Hematopoietic multipotent progenitor cell treated with erythropoietin and hydrocortisone succinate and interleukin-3 and kit ligand, for 4 days (in vitro differentiated cells): ENCODE measurements around the gene XRCC4.
A peak's percentile ranks its signal among the peaks of the same experiment; 100 is the strongest.

Experiments used
- DNase-seq: peaks from one replicate; pipeline ENCODE4 v3.0.0-alpha.2; 2015

Gene XRCC4

DNA sequence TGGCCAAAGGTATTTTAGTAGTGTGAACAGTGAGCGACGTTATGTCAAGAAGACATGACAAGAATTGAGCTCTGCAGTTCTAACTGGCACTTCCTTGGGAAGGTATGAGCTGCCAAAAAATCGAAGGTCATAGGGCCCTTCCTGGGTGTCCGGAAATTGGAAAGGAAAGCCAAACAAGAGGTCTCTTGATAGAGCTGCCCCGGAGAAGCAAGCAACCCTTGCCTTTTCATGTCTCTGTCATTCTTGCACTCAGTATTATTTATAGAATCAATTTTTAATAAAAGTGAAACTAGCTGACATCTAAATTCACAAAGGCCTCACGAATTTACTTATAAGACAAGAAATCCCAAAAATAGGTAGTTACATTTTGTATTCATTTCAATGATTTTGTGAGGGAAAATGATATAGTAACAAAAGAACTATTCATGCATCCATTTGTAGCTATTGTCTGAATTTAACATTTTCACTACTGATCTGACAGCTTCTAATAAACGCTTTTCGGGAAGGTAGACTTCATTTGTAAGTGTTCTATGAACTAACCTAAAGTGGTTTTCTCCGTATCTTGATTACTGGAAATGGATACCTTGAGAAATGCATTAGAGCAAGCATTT is 280.4 kb downstream of the XRCC4 start:
- no peak for DNase-seq

DNA sequence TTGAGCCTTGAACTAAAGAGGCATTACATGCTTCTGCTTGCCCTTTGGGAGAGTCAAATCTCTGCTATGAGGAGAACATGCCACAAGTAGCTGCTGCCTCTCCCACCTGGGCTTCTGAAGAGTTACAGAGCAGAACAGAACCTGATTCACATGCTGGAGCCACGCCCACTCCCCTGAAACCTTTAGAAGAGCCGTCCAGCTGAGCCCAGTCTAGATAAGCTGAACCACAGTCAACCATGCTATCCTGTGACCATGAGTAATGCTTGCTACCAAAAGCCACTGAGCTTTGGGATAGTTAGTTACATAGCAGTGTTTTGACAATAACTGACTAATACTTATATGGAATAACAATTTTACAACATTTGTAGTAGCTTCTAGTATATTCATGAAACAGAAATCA is 283.2 kb downstream of the XRCC4 start:
- peak; percentile 19 for DNase-seq

DNA sequence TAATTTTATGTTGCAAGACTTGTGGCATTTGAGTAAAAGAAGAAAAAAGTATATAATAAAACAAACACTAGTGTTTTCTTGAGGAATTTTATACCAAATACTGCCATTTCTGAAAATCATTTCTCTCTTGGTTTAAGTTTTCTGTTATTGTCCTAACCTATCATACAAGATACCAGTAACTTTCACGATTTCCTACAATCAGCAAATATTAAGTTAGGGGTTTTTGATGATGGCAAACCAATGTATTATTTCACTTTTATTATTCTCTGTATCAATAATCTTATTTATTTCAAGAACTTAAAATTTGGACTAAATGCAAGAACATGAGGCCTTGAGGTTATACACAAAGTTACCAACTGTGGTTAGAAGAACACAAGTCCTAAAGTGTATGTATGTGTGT is 285.2 kb downstream of the XRCC4 start:
- no peak for DNase-seq

DNA sequence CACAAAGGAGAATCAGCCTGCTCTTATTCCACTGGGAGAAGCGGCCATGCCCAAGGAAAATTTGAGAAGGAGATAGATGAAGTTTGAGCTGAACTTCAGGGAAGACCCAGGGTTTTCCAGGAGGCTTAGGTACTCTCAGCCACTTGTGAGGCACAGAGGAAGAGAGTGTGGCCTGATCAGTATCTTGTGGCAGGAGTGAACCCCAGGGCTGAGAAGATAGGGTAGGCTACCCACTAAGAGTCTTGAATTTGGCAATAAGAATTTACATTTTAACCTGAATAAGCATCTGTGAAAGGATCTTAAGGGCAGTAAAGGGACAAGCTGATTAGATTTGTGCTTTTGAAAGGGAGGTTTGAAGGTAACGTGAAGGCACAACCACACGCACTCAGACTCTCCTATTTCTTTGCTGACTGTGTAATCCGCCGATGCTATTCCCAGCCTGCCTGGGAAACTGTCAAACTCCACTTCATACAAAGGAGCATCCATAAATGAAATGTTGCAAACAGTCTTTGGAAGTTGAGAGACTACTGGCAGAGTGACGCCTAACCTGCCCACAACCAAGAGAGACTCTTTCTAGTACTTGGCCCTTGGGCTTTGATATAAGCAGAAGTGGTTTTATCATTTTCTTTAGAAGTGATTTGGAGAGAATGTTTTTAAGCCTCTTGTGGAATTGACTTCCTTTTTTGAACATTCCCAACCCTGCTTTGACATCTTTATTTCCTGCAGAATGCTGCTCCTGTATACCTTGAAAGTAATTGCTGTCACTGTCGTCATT is 286.0 kb downstream of the XRCC4 start:
- peak; percentile 45 for DNase-seq

DNA sequence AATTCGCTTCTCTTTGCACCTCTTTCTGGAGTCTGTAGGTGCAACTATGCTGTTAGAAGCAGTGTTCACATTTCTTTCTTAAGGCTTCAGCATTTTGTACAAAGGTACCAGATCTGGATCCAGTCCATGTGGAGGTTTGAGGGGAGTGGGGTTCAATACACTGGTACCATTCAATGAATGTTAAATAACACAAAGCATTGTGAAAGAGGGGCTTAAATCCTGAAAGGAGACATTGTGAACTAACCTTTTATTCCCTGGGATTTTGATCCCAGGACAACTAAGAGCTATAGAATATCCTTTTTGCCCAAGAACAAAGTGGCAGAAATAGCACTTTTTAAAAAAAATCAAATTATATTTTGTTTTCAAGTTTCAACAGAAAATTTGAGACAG is 286.5 kb downstream of the XRCC4 start:
- no peak for DNase-seq

DNA sequence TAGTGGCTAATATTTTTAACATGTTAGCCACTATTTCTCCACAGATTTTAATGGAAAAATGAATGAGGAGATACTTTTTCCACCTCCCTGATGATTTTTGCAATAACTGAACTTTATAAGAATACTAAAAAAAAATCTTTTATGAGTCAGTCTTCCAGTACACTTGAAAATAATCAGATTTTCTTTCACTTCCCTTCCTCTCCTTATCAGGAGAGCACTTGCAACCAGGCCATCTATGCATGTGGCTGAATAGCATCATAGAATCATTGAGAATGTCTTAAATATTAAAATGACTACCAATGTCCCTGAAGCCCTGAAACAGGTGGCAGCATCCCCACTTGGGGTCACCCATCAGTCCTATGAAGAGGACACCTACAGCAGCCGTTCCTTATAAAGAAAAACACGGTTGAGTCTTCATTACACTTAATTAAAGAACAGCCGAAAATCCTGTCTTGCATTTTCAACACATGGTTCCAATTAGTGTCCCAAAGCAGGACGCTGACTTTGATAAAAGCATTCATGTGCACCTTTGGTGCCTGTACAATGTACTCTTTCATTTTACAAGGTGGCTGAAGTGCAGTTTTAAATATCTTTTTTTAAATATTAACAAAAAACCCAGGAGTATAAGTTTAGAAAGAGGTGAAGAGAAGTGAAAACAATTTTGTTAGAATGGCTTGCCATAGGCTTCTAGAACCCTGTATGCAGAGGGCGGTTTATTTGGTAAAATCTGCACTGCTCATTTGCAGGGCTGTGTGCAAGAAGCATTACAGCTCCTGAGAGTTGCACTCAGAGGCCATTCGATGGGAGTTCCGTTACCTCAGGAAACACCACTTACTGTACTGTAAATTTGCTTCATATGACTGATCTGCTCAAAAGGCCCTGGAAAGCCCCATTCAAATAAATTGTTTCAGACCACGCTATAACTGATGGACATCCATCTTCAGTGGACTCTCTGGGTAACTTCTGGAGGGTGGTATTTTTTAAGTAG is 287.3 kb downstream of the XRCC4 start:
- peak; percentile 59 for DNase-seq

DNA sequence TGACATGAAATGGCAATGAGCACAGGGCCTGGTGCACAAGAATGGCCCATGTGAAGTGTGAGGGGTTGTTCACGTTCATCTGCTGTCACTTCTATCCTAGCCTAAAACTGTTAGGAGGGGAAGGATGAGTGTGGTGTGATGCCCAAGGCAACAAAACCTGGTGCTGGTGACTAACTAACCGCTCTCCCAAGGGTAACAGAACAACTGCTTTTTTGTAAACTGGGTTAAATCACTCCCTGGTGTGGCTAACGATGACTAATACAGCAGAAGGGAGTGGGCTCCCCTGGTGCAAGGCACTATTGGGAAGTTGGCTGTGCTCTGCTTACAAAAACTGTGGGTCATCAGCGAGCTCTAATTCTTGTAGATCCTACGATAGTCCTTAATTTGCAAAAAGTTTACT is 291.0 kb downstream of the XRCC4 start:
- no peak for DNase-seq

DNA sequence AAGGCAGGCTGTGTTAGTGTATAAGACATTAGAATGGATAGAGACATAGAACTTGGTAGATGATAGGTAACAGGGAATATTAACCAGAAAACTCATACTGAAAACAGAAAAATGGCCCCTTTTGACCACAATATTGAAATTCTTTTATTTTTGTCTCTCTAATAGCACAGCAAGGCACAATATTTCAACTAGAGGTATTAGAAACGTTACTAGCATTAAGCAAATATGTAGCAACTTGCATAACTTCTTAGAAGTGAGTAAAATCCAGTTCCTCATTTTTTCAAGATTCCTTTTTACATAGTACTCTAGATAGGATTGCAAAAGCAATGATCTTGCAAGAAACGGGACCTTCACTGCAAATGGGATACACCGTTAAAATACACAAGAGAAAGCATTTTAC is 291.5 kb downstream of the XRCC4 start:
- peak; percentile 68 for DNase-seq

DNA sequence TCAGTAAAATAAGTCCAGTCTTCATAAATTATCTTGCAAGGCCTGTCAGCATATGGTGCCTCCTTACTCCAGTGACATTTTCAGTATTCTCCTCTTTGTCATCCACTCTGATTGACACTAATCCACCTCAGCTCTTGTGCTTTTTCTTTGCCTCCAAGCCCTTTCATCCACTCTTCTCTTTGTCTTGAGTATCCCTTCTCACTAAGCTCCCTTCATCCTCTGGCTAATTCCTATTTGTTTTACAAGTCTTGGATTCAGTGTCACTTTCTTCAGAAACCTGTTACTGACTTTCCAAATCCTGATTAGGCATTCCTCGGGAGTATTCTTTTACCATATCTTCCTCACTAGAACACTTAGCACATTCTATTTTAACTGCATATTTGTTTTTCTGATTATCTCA is 293.6 kb downstream of the XRCC4 start:
- DNase-seq = no peak

DNA sequence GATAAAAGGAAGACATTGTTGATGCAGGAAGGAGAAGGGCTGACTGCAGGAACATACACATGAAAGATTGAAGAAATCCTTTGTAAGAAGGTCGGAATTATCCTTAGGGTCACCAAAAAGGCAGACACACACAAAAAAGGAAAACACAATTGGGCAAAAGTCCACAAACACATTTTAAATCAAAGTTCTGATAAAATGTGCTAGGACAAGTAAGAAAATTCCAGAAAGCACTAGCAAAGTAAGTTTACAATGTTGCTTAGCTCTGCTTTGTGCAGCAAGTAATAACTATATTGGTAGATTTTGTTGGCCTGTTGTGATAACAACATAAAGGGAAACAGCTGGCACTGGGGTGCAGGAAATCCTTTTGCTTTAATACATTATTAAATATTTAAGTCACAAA is 294.4 kb downstream of the XRCC4 start:
- no peak for DNase-seq

DNA sequence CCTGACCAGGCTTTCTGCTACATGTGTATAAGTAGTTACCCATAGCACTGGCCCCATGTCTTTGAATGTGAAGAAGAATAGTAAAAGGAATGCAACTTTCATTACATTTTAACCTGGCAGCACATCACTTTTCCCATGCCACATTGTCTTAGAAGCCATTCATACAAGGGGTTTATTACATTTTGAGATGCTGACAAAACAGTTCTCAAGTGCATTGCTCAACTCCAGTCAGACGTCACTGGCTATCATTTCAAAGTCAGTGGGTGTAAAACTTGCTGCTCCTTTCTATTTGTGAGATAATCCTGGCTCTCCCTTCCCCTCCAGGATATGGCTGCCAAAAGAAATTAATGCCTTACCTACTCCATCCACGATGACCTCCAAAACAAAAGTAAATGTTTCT is 297.2 kb downstream of the XRCC4 start:
- DNase-seq = no peak

DNA sequence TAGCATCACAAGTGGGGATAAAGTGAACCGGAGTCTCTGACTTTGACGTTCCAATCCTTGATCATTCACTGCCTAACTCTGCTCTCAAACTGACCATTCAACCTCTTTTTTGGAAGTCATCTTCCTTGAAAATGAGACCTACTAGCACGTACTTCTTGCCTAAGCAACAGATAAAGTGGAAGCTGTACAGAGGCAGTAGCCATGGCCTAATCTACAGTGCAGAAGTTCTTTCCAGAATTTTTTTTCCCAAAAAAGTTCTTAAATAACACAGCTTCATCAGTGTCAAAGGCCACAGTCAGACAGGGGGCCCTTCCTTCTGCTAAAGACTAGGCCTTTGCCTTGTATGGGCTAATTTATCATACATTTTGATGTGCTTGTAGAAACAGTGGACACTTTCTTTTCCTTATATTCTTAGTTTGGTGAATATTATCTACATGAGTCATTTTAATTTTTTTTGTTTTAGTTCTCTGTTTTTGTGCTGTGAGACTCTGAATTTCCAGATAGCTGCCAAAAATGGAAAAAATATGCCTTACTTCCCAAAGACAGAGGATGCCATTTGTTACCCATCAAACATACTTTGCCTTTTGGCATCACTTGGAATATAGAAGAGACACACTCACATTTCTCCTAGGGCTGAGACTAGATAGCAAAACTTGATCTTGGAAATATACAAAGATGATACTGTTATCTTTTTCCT is 297.9 kb downstream of the XRCC4 start:
- no peak for DNase-seq

DNA sequence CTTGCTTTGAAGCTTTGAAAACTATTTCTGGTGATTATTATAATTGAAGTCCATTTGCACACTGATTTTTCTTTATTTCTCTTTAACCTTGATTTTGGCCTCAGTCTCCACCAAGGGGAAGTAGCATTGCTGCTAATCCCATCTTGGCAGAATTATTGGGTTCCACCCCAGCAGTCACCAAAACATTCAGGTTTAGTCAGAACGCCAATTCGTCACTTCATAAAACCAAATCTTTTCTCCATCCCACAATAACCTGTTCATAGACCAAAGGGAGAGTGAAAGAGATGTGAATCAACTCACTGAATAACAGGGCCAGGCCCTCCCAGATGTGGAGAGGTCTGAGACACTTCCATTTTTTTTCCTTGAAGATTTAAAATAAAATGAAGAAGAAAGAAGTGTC is 299.1 kb downstream of the XRCC4 start:
- no peak for DNase-seq

DNA sequence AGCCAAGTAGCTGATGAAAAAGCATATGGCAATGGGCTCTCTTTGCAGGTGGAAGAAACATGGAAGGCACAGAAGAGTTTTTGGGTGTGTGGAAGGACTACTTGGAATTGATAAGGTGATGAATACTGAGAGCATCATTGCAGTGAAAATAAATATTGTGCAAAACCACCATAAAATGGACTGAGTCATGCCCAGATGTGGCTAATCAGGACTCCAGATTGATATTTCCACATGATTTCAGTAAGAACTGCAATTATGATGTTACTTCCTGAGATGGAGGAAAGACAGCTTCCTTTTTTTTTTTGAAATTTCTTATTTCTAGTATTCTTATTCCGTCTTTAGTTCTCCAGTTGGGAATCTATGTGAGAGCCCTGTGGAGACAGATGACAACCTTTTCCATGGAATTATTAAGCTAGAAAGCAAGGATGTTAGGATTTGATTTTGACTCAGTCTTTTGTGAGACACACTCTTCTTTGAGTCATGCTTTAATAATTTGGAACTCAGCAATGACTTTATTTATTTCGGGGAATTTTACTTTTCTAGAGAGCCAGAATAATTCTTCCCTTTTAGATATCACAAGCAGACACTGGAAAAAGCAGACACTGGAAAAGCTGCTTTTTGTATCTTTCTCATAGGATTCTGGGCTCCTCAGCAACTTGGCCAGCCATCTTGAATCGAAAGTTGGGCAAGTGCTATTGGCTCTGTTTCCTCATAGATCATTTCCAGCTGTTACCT is 300.0 kb downstream of the XRCC4 start:
- DNase-seq = peak; percentile 56

DNA sequence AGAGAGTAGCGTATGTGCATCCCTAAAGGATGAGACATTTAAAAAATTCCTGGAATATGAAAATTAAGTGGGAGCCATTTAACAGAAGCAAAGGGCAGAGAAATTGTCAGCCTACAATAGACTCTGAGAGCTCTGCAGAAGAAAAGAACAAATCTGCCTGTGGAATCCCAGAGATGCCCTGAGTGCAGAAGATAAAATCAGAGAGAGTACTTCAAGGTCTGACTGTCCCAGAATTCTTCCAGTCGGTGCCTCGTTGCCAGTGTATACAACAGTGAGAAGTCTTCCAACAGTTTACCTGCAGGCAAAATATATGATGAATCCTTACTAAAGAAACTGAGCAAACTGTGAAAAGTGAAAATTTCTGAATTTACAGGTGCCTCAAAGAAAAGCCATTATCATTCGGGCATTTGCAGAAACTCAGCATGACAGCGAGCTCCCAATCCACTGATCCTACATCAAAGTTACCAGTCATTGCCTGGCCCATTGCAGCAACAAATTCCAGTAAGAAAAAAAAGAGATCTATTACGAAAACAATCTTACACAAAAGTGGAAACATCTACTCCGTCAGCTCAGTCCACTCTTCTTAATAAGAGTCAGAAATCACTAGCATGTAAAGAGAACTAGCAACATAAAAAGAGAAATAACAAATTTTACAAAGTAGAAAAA is 301.4 kb downstream of the XRCC4 start:
- DNase-seq = no peak

DNA sequence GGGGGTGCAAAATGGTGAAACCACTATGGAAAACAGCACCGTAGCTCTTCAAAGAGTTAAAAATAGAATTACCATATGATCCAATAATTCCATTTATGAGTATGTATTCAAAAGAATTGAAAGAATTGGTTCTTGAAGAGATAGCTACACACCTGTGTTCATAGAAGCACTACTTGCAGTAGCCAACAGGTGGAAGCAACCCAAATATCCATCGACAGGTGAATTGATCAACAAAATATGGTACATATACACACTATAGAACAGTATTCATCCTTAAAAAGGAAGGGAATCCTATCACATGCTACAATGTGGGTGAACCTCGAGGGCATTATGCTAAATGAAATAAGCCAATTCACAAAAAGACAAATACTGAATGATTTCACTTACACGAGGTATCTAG is 308.5 kb downstream of the XRCC4 start:
- DNase-seq = no peak

DNA sequence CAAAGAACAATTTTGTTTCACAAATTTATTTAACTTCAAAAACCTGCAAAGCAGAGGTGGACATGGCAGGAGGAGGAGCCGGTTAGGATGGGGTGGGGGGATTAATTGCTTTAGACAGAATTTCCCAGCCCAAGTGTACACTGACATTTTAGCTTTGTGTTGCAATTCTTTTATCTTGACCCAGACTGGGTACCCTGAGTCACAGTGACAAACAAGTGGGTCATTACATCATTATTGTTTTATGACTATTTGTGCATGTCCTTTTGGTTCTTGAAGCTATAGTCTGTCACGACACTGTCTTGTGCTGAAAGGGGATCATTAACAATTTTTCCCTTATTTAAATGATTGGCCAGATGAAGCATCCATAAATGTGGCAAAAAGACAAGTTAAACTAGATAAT is 309.7 kb downstream of the XRCC4 start:
- no peak for DNase-seq

DNA sequence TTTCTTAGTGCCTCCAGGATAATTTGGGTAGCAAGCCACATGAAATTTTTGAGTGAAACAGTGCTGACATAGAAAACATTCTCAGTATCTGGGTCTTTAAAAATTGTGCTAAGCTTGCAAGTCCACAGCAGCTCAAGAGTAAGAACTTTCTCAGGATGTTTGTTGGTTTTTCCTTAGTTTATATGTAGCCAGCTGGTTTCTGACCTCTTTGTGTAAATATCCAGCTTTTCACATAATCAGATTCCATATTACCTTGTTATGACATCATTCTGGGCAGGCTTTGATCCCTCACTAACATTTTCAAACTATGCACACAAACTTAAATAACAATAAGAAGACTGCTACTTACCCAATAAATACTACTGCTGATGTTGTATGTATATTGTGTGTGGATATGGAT is 311.3 kb downstream of the XRCC4 start:
- no peak for DNase-seq

DNA sequence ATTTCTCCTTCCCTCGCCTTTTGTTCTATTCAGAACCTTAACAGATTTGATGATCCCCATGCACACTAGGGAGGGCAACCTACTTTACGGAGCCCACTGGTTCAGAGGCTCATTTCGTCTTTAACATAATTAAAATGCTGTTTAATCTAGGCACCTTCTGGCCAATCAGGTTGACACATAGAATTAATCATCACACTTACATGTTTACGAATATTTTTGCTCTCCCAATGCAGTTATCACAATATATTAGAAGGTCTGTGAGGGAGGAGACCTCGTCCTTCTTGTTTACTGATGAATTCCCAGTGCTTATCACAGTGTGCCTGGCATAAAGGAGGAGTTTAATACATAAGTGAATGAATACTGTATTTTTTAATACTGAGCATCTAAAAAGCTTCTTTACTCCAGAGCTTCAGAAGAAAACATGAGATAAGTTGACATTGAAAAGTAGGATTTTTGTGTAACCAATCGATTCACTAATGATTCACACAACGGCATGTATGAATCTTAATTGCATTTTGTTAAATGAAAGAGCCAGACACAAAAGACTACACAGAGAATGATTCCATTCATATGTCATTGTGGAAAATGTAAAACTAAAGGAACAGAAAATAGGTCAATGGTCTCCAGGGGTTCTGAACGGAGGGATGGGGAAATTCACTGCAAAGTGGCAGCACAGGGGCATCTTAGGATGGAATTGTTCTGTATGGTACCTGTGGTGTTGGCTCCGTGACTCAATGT is 315.6 kb downstream of the XRCC4 start:
- no peak for DNase-seq

DNA sequence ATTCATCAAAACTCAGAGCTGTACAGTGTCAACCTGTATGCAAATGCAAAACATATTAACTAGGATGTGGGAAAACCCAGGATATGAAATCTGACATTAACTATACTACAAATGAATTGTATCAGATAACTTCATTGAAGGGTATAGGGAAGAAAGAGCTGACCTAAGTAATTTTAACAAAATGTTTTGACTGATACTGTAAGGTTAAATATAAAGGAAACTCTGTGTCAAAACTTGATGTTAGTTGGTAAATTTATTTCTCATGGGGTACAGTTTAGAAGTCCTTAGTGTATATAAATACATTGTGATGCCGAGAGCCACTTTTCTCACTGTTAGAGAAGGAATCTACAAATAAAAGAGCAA is 316.1 kb downstream of the XRCC4 start:
- DNase-seq = no peak

DNA sequence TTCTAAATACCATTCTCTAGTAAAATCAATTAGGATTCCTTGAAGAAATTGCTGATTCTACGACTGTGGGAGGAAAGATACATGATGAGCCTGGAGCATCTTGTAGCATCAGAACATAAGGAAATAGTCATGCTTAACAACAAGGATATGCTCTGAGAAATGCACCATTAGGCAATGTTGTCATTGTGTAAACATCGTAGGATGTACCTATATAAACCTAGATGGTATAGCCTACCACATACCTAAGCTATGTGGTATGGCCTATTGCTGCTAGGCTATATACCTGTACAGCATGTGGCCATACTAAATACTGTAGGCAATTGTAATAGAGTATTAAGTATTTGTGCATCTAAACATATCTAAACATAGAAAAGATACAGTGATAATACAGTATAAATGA is 316.8 kb downstream of the XRCC4 start:
- DNase-seq = no peak
